Inflammatory macrophage treated with lipopolysaccharide for 1 hour (primary cell): ENCODE data around the gene PSME3IP1.

Experiments used
- DNase-seq, 2 donors: peaks; one replicate each; pipeline ENCODE4 v3.0.0-alpha.2; 2020 to 2022

The PSME3IP1 gene

GRCh38 chr16:57166951-57167350, 18.9 kb downstream of the PSME3IP1 start:
- peak; percentile 70 to 82 for DNase-seq

- peak; percentile 31 to 38 for DNase-seq
Observed at GRCh38 chr16:57166451-57166850, 19.4 kb downstream of the PSME3IP1 start.

DNA sequence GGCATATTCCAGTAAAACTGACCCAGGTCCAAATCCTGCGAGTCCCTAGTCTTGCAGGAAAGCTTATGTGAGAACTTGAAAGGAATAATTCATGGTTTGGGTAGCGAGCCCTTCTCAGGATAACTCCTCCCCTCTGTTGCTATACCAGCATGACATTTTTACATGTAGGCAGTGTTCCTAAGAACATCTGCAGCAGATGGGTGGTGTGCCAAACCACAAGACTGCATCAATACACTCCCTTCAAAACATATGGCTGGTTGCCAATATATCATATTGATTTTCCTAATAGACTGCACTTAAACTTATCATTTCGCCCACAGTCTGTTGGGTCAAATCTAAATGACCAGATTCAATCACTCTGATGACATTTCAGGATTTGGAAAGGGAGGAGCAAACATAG, 19.9 kb downstream of the PSME3IP1 start:
- no peak for DNase-seq

GRCh38 chr16:57165483-57165882, 20.4 kb downstream of the PSME3IP1 start:
- DNase-seq, result no peak

GRCh38 chr16:57163842-57164241, 22.0 kb downstream of the PSME3IP1 start:
- no peak for DNase-seq

GRCh38 chr16:57159447-57159846, 26.4 kb downstream of the PSME3IP1 start:
- no peak for DNase-seq

DNA sequence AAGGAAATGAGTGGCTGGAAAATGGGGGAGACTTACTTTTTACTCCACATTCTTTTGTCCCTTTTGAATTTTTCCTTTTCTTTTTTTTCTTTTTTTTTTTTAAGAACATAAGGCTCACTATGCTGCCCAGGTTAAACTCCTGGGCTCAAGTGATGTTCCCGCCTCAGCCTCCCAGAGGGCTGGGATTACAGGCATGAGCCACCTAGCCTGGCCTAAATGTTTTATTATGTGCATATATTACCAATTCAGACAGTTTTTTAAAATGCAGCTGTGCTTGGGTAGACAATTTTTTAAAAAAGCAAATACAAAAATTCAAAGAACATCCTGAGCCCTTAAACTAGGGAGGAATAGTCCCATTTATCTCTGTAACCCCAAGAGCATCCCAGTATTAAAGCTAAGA, 28.3 kb downstream of the PSME3IP1 start:
- DNase-seq, result no peak

DNA sequence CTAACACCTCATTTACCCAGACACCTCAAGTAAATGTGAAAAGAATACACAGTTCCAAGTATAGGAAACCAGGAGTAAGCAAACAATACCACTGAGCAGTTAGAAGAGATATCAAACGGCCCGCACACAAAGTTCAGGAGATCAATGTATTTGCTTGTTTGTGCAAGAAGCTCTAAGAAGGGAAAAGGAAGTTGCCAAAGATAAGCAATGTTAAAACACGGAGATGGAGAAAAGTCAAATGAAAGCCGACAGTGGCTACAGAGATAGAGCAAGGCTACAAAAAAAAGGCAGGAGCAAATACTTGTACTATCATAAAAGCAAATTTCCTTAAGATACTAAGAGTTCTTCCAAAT, 29.5 kb downstream of the PSME3IP1 start:
- no peak for DNase-seq

- no peak for DNase-seq
Observed at GRCh38 chr16:57155702-57156350, 30.0 kb downstream of the PSME3IP1 start.

DNA sequence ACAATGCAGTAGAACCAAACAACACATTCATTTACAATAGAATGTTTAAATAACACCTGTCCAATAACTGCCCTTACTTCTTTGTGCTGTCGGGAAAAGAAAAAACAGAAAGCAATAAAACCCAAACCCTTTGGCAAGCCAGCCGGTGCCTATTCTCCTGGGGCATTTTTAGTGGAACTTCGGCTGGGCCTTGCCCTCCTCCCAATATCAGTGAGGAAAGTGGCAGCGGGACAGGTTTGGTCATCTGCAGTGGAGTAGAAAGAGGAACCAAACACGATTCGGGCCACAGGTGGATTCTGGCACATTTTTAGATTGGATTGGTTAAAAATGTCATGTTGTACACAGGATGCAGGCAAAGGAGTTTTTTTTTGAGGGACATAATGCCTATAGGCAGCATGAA, 32.0 kb downstream of the PSME3IP1 start:
- DNase-seq, result no peak

DNA sequence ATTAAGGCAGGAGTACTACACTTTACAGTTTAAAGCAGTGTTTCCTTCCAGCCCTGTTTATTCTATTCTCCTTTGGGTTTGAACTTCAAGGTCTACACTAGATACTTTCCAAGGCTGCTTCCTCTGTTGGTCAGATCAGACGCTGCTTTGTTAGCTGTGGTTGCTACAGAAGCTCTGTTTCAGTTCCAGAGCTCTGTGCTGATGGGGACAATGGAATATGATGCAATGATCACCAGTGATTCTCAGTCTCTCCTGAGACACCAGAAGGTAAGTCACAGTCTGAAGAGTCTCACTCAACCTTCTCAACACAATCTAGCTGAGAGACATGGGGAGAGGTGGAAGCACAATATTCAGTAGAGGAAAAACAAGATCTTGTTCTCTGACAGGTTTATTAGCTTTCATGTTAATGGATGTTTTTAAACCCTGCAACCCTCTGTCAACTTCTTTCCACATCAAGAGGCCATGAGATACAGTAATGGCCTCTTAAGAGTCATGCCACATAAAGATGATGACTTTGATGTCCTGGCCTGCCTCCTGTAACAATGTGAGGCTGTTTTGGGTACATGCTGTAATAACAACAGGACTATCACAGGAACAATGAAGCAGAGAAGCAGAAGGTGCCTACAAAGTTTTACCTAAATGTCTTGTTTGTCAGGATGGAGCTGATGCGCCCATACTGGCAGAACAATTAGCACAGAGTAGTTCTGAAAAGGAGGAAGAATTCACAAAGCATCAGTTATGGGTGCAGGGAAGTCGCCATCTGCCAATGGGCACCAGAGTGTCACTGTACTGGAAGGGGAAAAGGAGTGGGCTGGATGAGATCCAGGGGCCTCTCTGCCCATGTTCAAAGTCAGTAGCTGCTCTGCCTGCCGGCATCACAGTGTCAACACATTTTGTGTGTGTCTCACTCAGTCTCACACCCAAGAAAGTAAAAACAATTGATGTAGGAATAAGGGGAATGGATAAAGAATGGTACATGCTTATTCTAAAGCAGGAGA, 33.4 kb downstream of the PSME3IP1 start:
- DNase-seq, result no peak

DNA sequence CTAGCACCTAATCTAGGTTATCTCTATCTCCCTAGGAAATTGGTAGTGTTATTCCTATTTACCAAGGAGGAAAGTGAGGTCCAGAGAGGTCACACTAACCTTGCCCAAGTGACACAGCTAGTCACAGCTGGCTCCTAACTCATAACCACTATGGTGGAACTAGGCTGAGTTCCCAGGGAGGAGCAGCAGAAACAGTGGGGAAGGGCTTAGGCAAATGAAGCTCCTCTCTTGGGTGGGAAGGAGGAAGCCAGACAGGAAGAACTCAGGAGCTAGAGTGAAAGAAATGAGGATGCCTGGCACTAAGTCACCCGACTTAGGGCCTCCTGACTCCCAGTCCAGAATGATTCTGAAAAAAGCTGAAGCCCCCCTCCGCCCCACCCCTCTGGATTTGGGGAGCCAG, 34.5 kb downstream of the PSME3IP1 start:
- peak in 1 of 2 donors; percentile 16 for DNase-seq

GRCh38 chr16:57150682-57151330, 35.0 kb downstream of the PSME3IP1 start:
- DNase-seq, result no peak

GRCh38 chr16:57149391-57149790, 36.4 kb downstream of the PSME3IP1 start:
- DNase-seq, result no peak

- DNase-seq, result no peak
Observed at GRCh38 chr16:57148481-57148880, 37.4 kb downstream of the PSME3IP1 start.

- peak; percentile 29 to 32 for DNase-seq
Observed at GRCh38 chr16:57147381-57148221, 38.2 kb downstream of the PSME3IP1 start.

DNA sequence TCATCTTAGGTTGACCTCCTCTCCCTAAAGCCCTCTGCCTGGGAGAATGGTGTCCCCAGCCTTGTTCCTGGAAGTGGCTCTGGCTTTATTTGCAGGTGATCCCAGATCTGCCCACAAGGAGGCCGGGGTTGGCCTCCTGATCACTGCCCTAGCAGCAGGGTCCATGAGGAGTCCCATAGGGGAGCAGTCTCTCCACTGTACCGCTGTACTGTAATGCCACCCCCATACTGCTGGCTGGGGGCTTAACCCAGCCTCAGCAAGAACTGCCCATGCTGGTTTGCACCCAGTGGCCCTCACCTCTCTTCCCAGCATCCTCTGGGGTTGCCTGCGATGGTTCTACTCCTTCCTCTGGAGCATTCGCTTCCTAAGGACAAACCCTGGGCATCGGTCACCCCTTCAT, 39.1 kb downstream of the PSME3IP1 start:
- no peak for DNase-seq

DNA sequence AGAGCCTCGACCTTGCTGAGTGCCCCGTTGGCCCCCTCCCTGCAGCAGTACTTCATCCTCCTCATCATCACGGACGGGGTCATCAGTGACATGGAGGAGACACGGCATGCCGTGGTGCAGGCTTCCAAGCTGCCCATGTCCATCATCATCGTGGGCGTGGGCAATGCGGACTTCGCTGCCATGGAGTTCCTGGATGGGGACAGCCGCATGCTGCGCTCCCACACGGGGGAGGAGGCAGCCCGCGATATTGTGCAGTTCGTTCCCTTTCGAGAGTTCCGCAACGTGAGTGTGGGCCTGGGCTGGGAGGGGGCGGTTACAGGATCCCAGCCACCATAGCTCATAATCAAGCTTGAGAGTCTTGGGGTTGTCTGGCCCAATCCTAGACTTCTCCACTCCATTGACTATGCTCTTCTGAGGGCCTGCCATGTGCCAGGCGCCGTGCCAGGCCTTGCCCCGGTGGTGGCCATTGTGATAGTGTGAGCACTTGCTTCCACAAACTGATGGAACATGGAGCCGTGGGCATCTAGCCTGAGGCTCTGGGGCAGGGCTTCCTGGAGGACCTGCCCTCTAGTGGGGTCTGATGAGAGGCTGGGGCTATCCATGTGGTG, 39.7 kb downstream of the PSME3IP1 start:
- peak; percentile 44 to 67 for DNase-seq

- no peak for DNase-seq
Observed at GRCh38 chr16:57145046-57146021, 40.5 kb downstream of the PSME3IP1 start.

DNA sequence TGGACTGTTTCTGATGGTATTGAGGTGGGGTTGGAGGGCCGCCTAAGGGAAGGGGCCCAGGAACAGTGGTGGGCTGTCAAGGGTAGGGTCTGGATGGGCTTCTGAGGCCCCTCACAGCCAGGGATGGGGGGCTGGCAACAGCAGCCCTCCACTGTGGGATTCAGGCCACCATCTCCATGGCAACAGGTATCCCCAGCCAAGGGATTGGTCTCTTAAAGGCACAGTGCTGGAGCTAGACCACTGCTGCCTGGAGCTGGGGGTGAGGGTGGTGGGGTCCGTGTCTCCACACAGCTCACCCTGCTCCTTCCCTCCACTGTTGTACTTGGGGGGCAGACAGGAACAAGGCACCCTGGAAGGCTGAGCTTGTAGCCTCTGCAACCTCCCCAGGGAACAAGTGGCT, 41.8 kb downstream of the PSME3IP1 start:
- no peak for DNase-seq
